Lower leg skin (tissue), 3 donors: ENCODE measurements around the gene PTH2R.

Experiments
- POLR2A ChIP-seq, 2 donors: fragments of 450-650 bp; IDR thresholded peaks; one replicate each; pipeline ENCODE4 v1.6.1; 2016 to 2017; ENCODE audit warnings: antibody characterized with exemption in 2 of 2, mild to moderate bottlenecking in 1 of 2, moderate library complexity in 1 of 2
- TF ChIP-seq, protein P1 (sequence below), 3 donors: fragments of 450-650 bp; IDR thresholded peaks; one replicate each; pipeline ENCODE4 v1.5.1; 2016; ENCODE audit warnings: antibody characterized with exemption in 3 of 3, mild to moderate bottlenecking in 3 of 3, moderate library complexity in 2 of 3

- TF ChIP-seq, protein P1, sequence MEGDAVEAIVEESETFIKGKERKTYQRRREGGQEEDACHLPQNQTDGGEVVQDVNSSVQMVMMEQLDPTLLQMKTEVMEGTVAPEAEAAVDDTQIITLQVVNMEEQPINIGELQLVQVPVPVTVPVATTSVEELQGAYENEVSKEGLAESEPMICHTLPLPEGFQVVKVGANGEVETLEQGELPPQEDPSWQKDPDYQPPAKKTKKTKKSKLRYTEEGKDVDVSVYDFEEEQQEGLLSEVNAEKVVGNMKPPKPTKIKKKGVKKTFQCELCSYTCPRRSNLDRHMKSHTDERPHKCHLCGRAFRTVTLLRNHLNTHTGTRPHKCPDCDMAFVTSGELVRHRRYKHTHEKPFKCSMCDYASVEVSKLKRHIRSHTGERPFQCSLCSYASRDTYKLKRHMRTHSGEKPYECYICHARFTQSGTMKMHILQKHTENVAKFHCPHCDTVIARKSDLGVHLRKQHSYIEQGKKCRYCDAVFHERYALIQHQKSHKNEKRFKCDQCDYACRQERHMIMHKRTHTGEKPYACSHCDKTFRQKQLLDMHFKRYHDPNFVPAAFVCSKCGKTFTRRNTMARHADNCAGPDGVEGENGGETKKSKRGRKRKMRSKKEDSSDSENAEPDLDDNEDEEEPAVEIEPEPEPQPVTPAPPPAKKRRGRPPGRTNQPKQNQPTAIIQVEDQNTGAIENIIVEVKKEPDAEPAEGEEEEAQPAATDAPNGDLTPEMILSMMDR (IDR thresholded peaks at IDR 0.05), result no peak
- no peak for TF ChIP-seq POLR2A (IDR thresholded peaks at IDR 0.05)
Measured at GRCh38 chr2:208437755-208438154, 31.2 kb downstream of the PTH2R start.
